ENCODE results near the gene SPACDR.

GRCh38 chr7:100449190-100449795, 14.8 kb downstream of the SPACDR start:
- no peak for TF ChIP-seq EP300 (IDR thresholded peaks at IDR 0.05; ENCODE audit: low read length)
- TF ChIP-seq RBM14 (IDR thresholded peaks at IDR 0.05; ENCODE audit: borderline replicate concordance, insufficient read depth, low read depth, low read length), result no peak
- no peak for TF ChIP-seq AFF1 (IDR thresholded peaks at IDR 0.05; ENCODE audit: low read depth in 1 of 2, partially characterized antibody in 2 of 2)
- no peak for TF ChIP-seq CTCF (IDR thresholded peaks at IDR 0.05 in 2 of 3, conservative IDR thresholded peaks at IDR 0.05 in 1 of 3; ENCODE audit: insufficient read depth in 2 of 3, low read depth in 1 of 3, low read length in 3 of 3)
- TF ChIP-seq, protein P1, sequence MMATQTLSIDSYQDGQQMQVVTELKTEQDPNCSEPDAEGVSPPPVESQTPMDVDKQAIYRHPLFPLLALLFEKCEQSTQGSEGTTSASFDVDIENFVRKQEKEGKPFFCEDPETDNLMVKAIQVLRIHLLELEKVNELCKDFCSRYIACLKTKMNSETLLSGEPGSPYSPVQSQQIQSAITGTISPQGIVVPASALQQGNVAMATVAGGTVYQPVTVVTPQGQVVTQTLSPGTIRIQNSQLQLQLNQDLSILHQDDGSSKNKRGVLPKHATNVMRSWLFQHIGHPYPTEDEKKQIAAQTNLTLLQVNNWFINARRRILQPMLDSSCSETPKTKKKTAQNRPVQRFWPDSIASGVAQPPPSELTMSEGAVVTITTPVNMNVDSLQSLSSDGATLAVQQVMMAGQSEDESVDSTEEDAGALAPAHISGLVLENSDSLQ (IDR thresholded peaks at IDR 0.05), result no peak
- no peak for TF ChIP-seq MAFK (IDR thresholded peaks at IDR 0.05; ENCODE audit: low read length)
- TF ChIP-seq CHD4 (IDR thresholded peaks at IDR 0.05; ENCODE audit: insufficient read depth, insufficient replicate concordance, low read depth, low read length, poor library complexity, severe bottlenecking), result no peak
- TF ChIP-seq SRSF1 (IDR thresholded peaks at IDR 0.05; ENCODE audit: low read depth, low read length), result no peak

Data from K562 (cell line).